HUES64 (cell line): ENCODE measurements around the gene ITPR2.
"Not testable (repeated sequence)": the region's sequence is repeated elsewhere in the genome, so short reads cannot be mapped to it uniquely, and the experiment has no call there.

ENCODE experiments used
- H3K27ac ChIP-seq: 2 replicates; pipeline ENCODE4 v1.7.0; 2013; ENCODE audit warnings: low read depth, low read length, inconsistent platforms
- H3K27me3 ChIP-seq: 2 replicates; pipeline ENCODE4 v1.6.1; 2013; ENCODE audit warnings: mild to moderate bottlenecking, low read length; ENCODE audit not compliant: insufficient read depth
- H3K36me3 ChIP-seq: 2 replicates; pipeline ENCODE4 v1.6.1; 2013; ENCODE audit warnings: mild to moderate bottlenecking, low read length; ENCODE audit not compliant: insufficient read depth
- H3K4me1 ChIP-seq: 2 replicates; pipeline ENCODE4 v1.6.1; 2013; ENCODE audit warnings: mild to moderate bottlenecking, low read length, moderate library complexity; ENCODE audit not compliant: insufficient read depth
- H3K4me3 ChIP-seq: 2 replicates; pipeline ENCODE4 v1.5.1; 2013; ENCODE audit warnings: mild to moderate bottlenecking, low read length, moderate library complexity
- H3K9ac ChIP-seq: 2 replicates; pipeline ENCODE4 v1.6.1; 2013; ENCODE audit warnings: mild to moderate bottlenecking, low read depth, low read length
- H3K9me3 ChIP-seq: 2 replicates; pipeline ENCODE4 v1.6.1; 2013; ENCODE audit warnings: low read depth, low read length; ENCODE audit not compliant: insufficient read depth
- WGBS: fragments of 150-250, 120-280 bp; methylation state at CpG from one replicate; pipeline ENCODE4 v1.1.7; 2013; ENCODE audit warnings: missing lambda C conversion rate; 5-methylcytosine and 5-hydroxymethylcytosine counted together

Gene ITPR2

GRCh38 chr12:26435069-26435404, 398.0 kb downstream of the ITPR2 start:
- peaks cover 7% of the 10 kb centered on the region; the same call in 1 of the 2 replicates for H3K36me3 ChIP-seq
- H3K4me1 ChIP-seq, result no peaks in the 10 kb centered on the region
- H3K27me3 ChIP-seq, result no peaks in the 10 kb centered on the region
- no peak overlapping the region for H3K4me3 ChIP-seq
- no peaks in the 10 kb centered on the region for H3K9me3 ChIP-seq
- 100% methylated on average over 1 of the region's 1 CpG for WGBS
- no peak overlapping the region for H3K27ac ChIP-seq
- H3K9ac ChIP-seq, result no peak overlapping the region

GRCh38 chr12:26434299-26435068, 398.5 kb downstream of the ITPR2 start:
- Histone ChIP-seq H3K4me1 (no peaks in the 10 kb centered on the region), H3K36me3 (peaks cover 7% of the 10 kb centered on the region; the same call in 1 of the 2 replicates), H3K9me3 (no peaks in the 10 kb centered on the region), H3K27me3 (no peaks in the 10 kb centered on the region), H3K9ac (no peak overlapping the region), H3K4me3 (no peak overlapping the region), H3K27ac (no peak overlapping the region)
- WGBS, result 77% methylated on average over 3 of the region's 4 CpGs

GRCh38 chr12:26433701-26434100, 399.3 kb downstream of the ITPR2 start:
- not testable (repeated sequence) for H3K9me3 ChIP-seq, H3K9ac ChIP-seq, H3K27ac ChIP-seq, H3K36me3 ChIP-seq, H3K27me3 ChIP-seq, H3K4me3 ChIP-seq, H3K4me1 ChIP-seq
- 95% methylated on average over 1 of the region's 1 CpG for WGBS

- Histone ChIP-seq H3K4me1 (no peaks in the 10 kb centered on the region), H3K27me3 (no peaks in the 10 kb centered on the region), H3K27ac (no peak overlapping the region), H3K9ac (no peak overlapping the region), H3K36me3 (no peaks in the 10 kb centered on the region), H3K9me3 (no peaks in the 10 kb centered on the region), H3K4me3 (no peak overlapping the region)
- WGBS, result 55% methylated on average over 3 of the region's 3 CpGs
Measured at GRCh38 chr12:26431211-26431610, 401.8 kb downstream of the ITPR2 start.

GRCh38 chr12:26430596-26430995, 402.4 kb downstream of the ITPR2 start:
- H3K9ac ChIP-seq, H3K27me3 ChIP-seq, H3K4me3 ChIP-seq, H3K4me1 ChIP-seq, H3K27ac ChIP-seq, H3K36me3 ChIP-seq, H3K9me3 ChIP-seq: not testable (repeated sequence)

- Histone ChIP-seq H3K9me3 (no peaks in the 10 kb centered on the region), H3K4me3 (no peak overlapping the region), H3K36me3 (no peaks in the 10 kb centered on the region), H3K27ac (no peak overlapping the region), H3K4me1 (no peaks in the 10 kb centered on the region), H3K27me3 (no peaks in the 10 kb centered on the region), H3K9ac (no peak overlapping the region)
- WGBS, result 100% methylated on average over 1 of the region's 2 CpGs
Measured at GRCh38 chr12:26429070-26429691, 403.8 kb downstream of the ITPR2 start.

- Histone ChIP-seq H3K9ac (no peak overlapping the region), H3K27me3 (no peaks in the 10 kb centered on the region), H3K4me3 (no peak overlapping the region), H3K36me3 (no peaks in the 10 kb centered on the region), H3K9me3 (no peaks in the 10 kb centered on the region), H3K27ac (no peak overlapping the region), H3K4me1 (no peaks in the 10 kb centered on the region)
- WGBS, result 83% methylated on average over 1 of the region's 2 CpGs
Measured at GRCh38 chr12:26428420-26428819, 404.6 kb downstream of the ITPR2 start.

- Histone ChIP-seq H3K36me3 (no peaks in the 10 kb centered on the region), H3K9me3 (no peaks in the 10 kb centered on the region), H3K4me1 (no peaks in the 10 kb centered on the region), H3K4me3 (no peak overlapping the region), H3K27me3 (no peaks in the 10 kb centered on the region), H3K9ac (no peak overlapping the region), H3K27ac (no peak overlapping the region)
- 100% methylated on average over 1 of the region's 1 CpG for WGBS
Measured at GRCh38 chr12:26426652-26427051, 406.3 kb downstream of the ITPR2 start.

GRCh38 chr12:26425587-26426260, 407.3 kb downstream of the ITPR2 start:
- H3K36me3 ChIP-seq, result no peaks in the 10 kb centered on the region
- 91% methylated on average over 3 of the region's 6 CpGs for WGBS
- no peaks in the 10 kb centered on the region for H3K4me1 ChIP-seq
- no peak overlapping the region for H3K4me3 ChIP-seq
- no peaks in the 10 kb centered on the region for H3K9me3 ChIP-seq
- no peaks in the 10 kb centered on the region for H3K27me3 ChIP-seq
- no peak overlapping the region for H3K27ac ChIP-seq
- no peak overlapping the region for H3K9ac ChIP-seq

GRCh38 chr12:26422839-26423398, 410.1 kb downstream of the ITPR2 start:
- 100% methylated on average over 3 of the region's 3 CpGs for WGBS
- Histone ChIP-seq H3K4me3 (no peak overlapping the region), H3K36me3 (no peaks in the 10 kb centered on the region), H3K4me1 (no peaks in the 10 kb centered on the region), H3K27ac (no peak overlapping the region), H3K27me3 (no peaks in the 10 kb centered on the region), H3K9ac (no peak overlapping the region), H3K9me3 (no peaks in the 10 kb centered on the region)

GRCh38 chr12:26416550-26416949, 416.4 kb downstream of the ITPR2 start:
- H3K27ac ChIP-seq, result no peak overlapping the region
- H3K4me3 ChIP-seq, result no peak overlapping the region
- no peaks in the 10 kb centered on the region for H3K4me1 ChIP-seq
- no peaks in the 10 kb centered on the region for H3K9me3 ChIP-seq
- no peak overlapping the region for H3K9ac ChIP-seq
- no peaks in the 10 kb centered on the region for H3K36me3 ChIP-seq
- H3K27me3 ChIP-seq, result no peaks in the 10 kb centered on the region
- WGBS, result 92% methylated on average over 3 of the region's 3 CpGs
